ENCODE results near the gene TCFL5. TPM values are rescaled to one million over a fixed set of nuclear protein-coding genes. Genes with fewer than 3 reads are reported as not detected.

The TCFL5 gene
- polyA plus RNA-seq, 3 donors, result 0.38 to 3.5 (median 0.89) TPM

DNA sequence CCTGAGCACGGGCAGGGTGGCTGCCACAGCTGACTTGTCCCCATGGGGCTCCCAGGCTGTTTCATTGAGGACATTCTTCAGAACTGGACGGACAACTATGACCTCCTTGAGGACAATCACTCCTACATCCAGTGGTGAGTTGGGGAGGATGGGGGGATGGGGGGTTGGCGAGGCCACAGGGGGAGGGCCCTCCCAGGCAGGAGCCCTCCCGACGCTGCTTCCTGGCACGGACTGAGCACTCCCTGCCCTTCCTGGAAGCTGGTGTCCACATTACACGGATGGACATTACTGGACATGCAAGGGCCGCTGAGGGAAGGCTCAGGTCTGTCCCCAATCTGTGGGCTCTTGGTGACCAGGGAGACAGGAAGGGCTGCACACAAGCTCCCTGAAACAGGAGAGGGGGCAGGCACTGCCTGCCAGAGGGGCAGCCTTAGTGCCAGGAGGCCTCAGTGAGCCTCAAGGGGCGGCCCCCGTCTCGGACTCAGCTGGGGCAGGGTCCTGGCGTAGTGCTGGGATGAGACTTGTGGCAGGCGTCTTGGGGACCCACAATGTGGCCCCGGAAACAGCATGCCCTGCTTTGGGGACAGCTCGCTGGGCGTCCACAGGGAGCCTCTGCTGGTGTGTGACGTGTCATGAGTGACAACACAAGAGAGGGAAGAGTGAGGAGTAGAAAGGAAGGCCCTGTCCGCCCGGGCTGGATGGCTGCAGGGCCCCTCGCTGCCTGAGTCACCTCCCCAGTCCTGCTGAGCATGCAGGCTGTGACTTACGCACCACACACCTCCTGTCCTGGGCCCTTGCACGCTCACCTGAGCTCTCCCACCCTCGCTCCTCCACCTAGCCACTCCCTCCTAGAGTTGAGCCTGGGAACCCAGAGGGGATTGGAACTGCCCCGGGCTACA is 51.8 kb downstream of the TCFL5 start:
- DNase-seq, result no peak
- peaks cover 0 to 9% of the 10 kb centered on the region in 2 donors for H3K27me3 ChIP-seq (ENCODE audit: control insufficient read depth in 2 of 2, insufficient read depth in 2 of 2, low read length in 2 of 2)
- H3K4me2 ChIP-seq (replicated peaks; ENCODE audit: extremely low read depth, low read length, poor library complexity, severe bottlenecking), result no peak overlapping the region
- TF ChIP-seq, protein P1, sequence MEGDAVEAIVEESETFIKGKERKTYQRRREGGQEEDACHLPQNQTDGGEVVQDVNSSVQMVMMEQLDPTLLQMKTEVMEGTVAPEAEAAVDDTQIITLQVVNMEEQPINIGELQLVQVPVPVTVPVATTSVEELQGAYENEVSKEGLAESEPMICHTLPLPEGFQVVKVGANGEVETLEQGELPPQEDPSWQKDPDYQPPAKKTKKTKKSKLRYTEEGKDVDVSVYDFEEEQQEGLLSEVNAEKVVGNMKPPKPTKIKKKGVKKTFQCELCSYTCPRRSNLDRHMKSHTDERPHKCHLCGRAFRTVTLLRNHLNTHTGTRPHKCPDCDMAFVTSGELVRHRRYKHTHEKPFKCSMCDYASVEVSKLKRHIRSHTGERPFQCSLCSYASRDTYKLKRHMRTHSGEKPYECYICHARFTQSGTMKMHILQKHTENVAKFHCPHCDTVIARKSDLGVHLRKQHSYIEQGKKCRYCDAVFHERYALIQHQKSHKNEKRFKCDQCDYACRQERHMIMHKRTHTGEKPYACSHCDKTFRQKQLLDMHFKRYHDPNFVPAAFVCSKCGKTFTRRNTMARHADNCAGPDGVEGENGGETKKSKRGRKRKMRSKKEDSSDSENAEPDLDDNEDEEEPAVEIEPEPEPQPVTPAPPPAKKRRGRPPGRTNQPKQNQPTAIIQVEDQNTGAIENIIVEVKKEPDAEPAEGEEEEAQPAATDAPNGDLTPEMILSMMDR (IDR thresholded peaks at IDR 0.05), result no peak
- no peak overlapping the region for H3K27ac ChIP-seq (ENCODE audit: low read depth in 1 of 2, low read length in 2 of 2)
- Mint-ChIP-seq H3K27ac (peak overlapping the region in 1 of 7 donors; percentile 63), H3K4me3 (no peak overlapping the region), H3K27me3 (ENCODE audit: low read depth in 3 of 3) (peaks cover 9 to 25% (median 12%) of the 10 kb centered on the region in 3 donors), H3K9me3 (no peaks in the 10 kb centered on the region), H3K36me3 (peaks cover 51 to 76% of the 10 kb centered on the region in 2 donors), H3K4me1 (peaks cover 28% of the 10 kb centered on the region)
- 96% methylated on average over 21 of the region's 24 CpGs for WGBS (ENCODE audit: insufficient coverage)
- H3K9me3 ChIP-seq (replicated peaks in 1 of 2; ENCODE audit: control insufficient read depth in 1 of 2, insufficient read depth in 1 of 2, low read length in 2 of 2), result no peaks in the 10 kb centered on the region
- H3K79me2 ChIP-seq (ENCODE audit: insufficient read depth, low read length), result peaks cover 55% of the 10 kb centered on the region
- H3K4me3 ChIP-seq (replicated peaks in 1 of 3; ENCODE audit: low read depth in 2 of 3, low read length in 3 of 3), result no peak overlapping the region
- peaks cover 30 to 41% of the 10 kb centered on the region in 2 donors for H3K4me1 ChIP-seq (ENCODE audit: control insufficient read depth in 1 of 2, insufficient read depth in 2 of 2, low read length in 2 of 2)
- H3K9ac ChIP-seq (ENCODE audit: insufficient read depth, low read length, poor library complexity, severe bottlenecking), result no peak overlapping the region
- peaks cover 67 to 76% of the 10 kb centered on the region in 2 donors for H3K36me3 ChIP-seq (replicated peaks in 1 of 2; ENCODE audit: control insufficient read depth in 1 of 2, insufficient read depth in 2 of 2, low read length in 2 of 2)
- no peak overlapping the region for H2AFZ ChIP-seq (ENCODE audit: insufficient read depth, low read depth, low read length, poor library complexity, severe bottlenecking)
- H4K20me1 ChIP-seq (ENCODE audit: insufficient read depth, low read length), result peaks cover 94% of the 10 kb centered on the region
- intact Hi-C loops (cut with micrococcal nuclease), result loop anchor here (5.0 to 10.0 kb wide), 7 partner anchors 142 to 665 kb away; partner anchors contain the start of genes ADRM1 (in 2 of the 2), PSMA7 (in 1 of the 2), RPS21 (in 1 of the 2) and SS18L1 (in 1 of the 2)

DNA sequence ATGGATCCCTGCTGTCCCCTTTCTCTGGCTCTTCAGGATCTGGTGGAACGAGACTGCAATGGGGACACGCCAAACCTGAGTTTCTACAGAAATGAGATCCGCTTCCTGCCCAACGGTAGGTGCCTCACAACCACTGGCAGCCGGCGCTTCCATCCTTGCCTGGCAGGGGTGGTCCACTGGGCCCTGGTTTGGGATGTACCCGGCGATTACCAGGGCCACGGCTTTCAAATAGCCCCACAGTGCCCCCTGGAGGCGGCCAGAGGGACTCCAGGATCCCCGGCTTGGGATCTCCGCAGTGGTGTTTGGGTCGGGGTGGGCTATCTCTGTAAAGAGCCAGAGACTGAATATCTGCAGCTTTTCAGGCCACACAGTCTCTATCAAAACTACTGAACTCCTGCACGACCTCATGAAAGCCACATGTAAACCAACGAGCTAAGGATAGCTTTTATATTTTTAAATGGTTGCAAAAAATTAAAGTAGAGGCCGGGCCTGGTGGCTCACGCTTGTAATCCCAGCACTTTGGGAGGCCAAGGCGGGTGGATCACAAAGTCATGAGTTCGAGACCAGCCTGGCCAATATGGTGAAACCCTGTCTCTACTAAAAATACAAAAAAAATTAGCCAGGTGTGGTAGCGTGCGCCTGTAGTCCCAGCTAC is 53.3 kb downstream of the TCFL5 start:
- WGBS (ENCODE audit: insufficient coverage), result 47% methylated on average over 11 of the region's 21 CpGs
- H3K4me1 ChIP-seq (ENCODE audit: control insufficient read depth in 1 of 2, insufficient read depth in 2 of 2, low read length in 2 of 2), result peaks cover 40 to 43% of the 10 kb centered on the region in 2 donors
- TF ChIP-seq, protein P1 (IDR thresholded peaks at IDR 0.05), result peak; percentile 95
- peaks cover 66 to 68% of the 10 kb centered on the region in 2 donors for H3K36me3 ChIP-seq (replicated peaks in 1 of 2; ENCODE audit: control insufficient read depth in 1 of 2, insufficient read depth in 2 of 2, low read length in 2 of 2)
- H3K4me3 Mint-ChIP-seq, result no peak overlapping the region
- H3K9ac ChIP-seq (ENCODE audit: insufficient read depth, low read length, poor library complexity, severe bottlenecking), result no peak overlapping the region
- no peaks in the 10 kb centered on the region for H3K9me3 Mint-ChIP-seq
- H3K27ac Mint-ChIP-seq, result peak overlapping the region in 4 of 7 donors; percentile 12 to 71 (median 44)
- H4K20me1 ChIP-seq (ENCODE audit: insufficient read depth, low read length), result peaks cover 80% of the 10 kb centered on the region
- peaks cover 57% of the 10 kb centered on the region for H3K79me2 ChIP-seq (ENCODE audit: insufficient read depth, low read length)
- H2AFZ ChIP-seq (ENCODE audit: insufficient read depth, low read depth, low read length, poor library complexity, severe bottlenecking), result no peak overlapping the region
- H3K4me1 Mint-ChIP-seq, result peaks cover 35% of the 10 kb centered on the region
- peak overlapping the region; percentile 17 for H3K4me2 ChIP-seq (replicated peaks; ENCODE audit: extremely low read depth, low read length, poor library complexity, severe bottlenecking)
- H3K27ac ChIP-seq (ENCODE audit: low read depth in 1 of 2, low read length in 2 of 2), result peak overlapping the region in 1 of 2 donors; percentile 15
- H3K9me3 ChIP-seq (replicated peaks in 1 of 2; ENCODE audit: control insufficient read depth in 1 of 2, insufficient read depth in 1 of 2, low read length in 2 of 2), result no peaks in the 10 kb centered on the region
- DNase-seq, result peak; percentile 53 to 69 (median 64)
- H3K36me3 Mint-ChIP-seq, result peaks cover 51 to 70% of the 10 kb centered on the region in 2 donors
- intact Hi-C loops (cut with micrococcal nuclease), result loop anchor here (5.0 to 10.0 kb wide), 6 partner anchors 141 to 664 kb away; partner anchors contain the start of genes ADRM1 (in 2 of the 2), PSMA7 (in 1 of the 2), RPS21 (in 1 of the 2) and SS18L1 (in 1 of the 2)
- H3K4me3 ChIP-seq (replicated peaks in 1 of 3; ENCODE audit: low read depth in 2 of 3, low read length in 3 of 3), result no peak overlapping the region
- H3K27me3 ChIP-seq (ENCODE audit: control insufficient read depth in 2 of 2, insufficient read depth in 2 of 2, low read length in 2 of 2), result no peaks in the 10 kb centered on the region
- peaks cover 0 to 13% (median 7%) of the 10 kb centered on the region in 3 donors for H3K27me3 Mint-ChIP-seq (ENCODE audit: low read depth in 3 of 3)

Data from CD14-positive monocyte (primary cell).